Stimulated activated effector memory CD8-positive, alpha-beta T cell treated with anti-CD3 and anti-CD28 coated beads, Interleukin-12 subunit alpha, Interleukin-12 subunit beta, amount 100 ng/mL, for 72 hours (primary cell): ENCODE measurements around the gene FOXA2.

ENCODE experiments used
- ATAC-seq: fragments of 150-1000 bp; cut with Tn5 transposase; 2 replicates; pipeline ENCODE4 v1.10.0; 2021
- DNase-seq, 2 donors: peaks; one replicate each; pipeline ENCODE4 v3.0.0; 2021 to 2022; ENCODE audit warnings: low spot score in 2 of 2
- H3K27ac Mint-ChIP-seq: one replicate; pipeline ENCODE4 v1.8.0; 2022; ENCODE audit warnings: mild to moderate bottlenecking, mixed read lengths
- H3K36me3 Mint-ChIP-seq: one replicate; pipeline ENCODE4 v1.8.0; 2022; ENCODE audit warnings: mild to moderate bottlenecking, mixed read lengths
- H3K4me1 Mint-ChIP-seq: one replicate; pipeline ENCODE4 v1.8.0; 2022; ENCODE audit warnings: mixed read lengths
- H3K4me3 Mint-ChIP-seq: one replicate; pipeline ENCODE4 v1.8.0; 2022; ENCODE audit warnings: mild to moderate bottlenecking, mixed read lengths
- H3K9me3 Mint-ChIP-seq: one replicate; pipeline ENCODE4 v1.8.0; 2022; ENCODE audit warnings: mixed read lengths

The FOXA2 gene

DNA sequence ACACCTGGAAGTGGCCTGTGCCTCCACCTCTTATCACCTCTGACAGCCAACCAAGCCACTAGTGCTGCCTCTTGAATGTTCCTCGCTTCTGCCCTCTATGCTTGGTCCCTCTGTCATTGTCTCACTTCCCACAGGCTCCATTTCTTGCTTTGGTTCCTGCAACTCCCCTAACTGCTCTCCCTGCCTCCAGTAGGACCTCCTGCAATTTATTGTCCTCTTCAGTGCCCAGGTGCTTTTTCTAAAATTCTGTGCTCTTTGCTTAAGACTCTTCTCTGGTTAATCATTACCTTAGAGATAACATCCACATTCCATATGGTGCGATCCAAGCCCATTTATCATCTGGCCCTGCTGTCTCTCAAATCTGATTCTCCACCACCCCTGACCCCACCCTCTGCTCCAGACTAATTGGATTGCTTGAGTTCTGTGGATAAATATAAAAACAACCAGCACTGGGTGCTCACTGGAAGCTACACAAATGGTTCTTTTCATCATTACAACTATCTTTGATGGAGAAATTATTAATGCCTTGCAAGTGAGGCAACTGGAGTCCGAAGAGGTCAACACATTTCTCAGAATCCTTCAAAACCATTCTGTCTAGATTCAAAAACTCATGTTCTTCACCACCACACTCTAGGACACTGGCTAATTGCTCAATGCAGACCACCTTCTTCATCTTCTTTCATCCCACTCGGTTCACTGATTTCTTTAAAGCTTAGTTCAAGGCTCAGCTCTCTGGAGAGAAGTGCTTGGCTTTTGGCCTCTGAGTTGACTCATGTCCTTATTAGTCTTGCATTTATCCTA, 47.2 kb downstream of the FOXA2 start:
- Mint-ChIP-seq H3K4me1 (no peaks in the 10 kb centered on the region), H3K4me3 (no peak overlapping the region), H3K36me3 (no peaks in the 10 kb centered on the region), H3K9me3 (peaks cover 16% of the 10 kb centered on the region), H3K27ac (no peak overlapping the region)
- DNase-seq = no peak
- no peak for ATAC-seq

GRCh38 chr20:22536141-22536828, 48.1 kb downstream of the FOXA2 start:
- DNase-seq = no peak
- no peak for ATAC-seq
- no peak overlapping the region for H3K27ac Mint-ChIP-seq
- no peaks in the 10 kb centered on the region for H3K4me1 Mint-ChIP-seq
- H3K36me3 Mint-ChIP-seq = no peaks in the 10 kb centered on the region
- H3K4me3 Mint-ChIP-seq = no peak overlapping the region
- peaks cover 19% of the 10 kb centered on the region for H3K9me3 Mint-ChIP-seq

- Mint-ChIP-seq H3K27ac (no peak overlapping the region), H3K36me3 (no peaks in the 10 kb centered on the region), H3K4me3 (no peak overlapping the region), H3K4me1 (no peaks in the 10 kb centered on the region), H3K9me3 (peaks cover 25% of the 10 kb centered on the region)
- DNase-seq = no peak
- ATAC-seq = no peak
Observed at GRCh38 chr20:22535483-22535882, 48.9 kb downstream of the FOXA2 start.

GRCh38 chr20:22533823-22534751, 50.3 kb downstream of the FOXA2 start:
- H3K4me3 Mint-ChIP-seq = no peak overlapping the region
- ATAC-seq (no peak), DNase-seq (no peak)
- H3K27ac Mint-ChIP-seq = no peak overlapping the region
- H3K9me3 Mint-ChIP-seq = peaks cover 24% of the 10 kb centered on the region
- no peaks in the 10 kb centered on the region for H3K4me1 Mint-ChIP-seq
- no peaks in the 10 kb centered on the region for H3K36me3 Mint-ChIP-seq

- Mint-ChIP-seq H3K4me1 (no peaks in the 10 kb centered on the region), H3K9me3 (peaks cover 16% of the 10 kb centered on the region), H3K27ac (no peak overlapping the region), H3K36me3 (no peaks in the 10 kb centered on the region), H3K4me3 (no peak overlapping the region)
- DNase-seq = no peak
- no peak for ATAC-seq
Observed at GRCh38 chr20:22532598-22532997, 51.8 kb downstream of the FOXA2 start.

DNA sequence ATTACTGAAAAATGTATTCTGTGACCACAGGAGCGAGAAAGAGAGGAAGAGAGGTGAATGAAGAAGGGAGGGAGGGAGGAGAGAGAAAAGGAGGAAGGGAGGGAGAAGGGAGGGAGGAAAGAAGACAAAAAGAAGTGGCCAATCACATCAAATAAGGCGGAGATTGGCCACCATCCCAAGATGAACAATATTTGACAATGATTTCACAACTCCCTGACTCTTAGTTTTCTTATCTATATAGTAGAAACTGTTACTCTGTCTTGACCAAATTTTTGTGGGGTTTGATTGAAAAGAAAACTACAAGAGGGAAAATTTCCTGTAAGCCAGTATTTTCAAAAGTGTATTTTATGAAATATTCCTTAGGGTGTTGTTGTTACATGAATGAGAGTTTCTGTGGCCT, 52.6 kb downstream of the FOXA2 start:
- DNase-seq (no peak), ATAC-seq (no peak)
- no peak overlapping the region for H3K27ac Mint-ChIP-seq
- H3K36me3 Mint-ChIP-seq = no peaks in the 10 kb centered on the region
- H3K9me3 Mint-ChIP-seq = peaks cover 13% of the 10 kb centered on the region
- no peak overlapping the region for H3K4me3 Mint-ChIP-seq
- H3K4me1 Mint-ChIP-seq = no peaks in the 10 kb centered on the region

DNA sequence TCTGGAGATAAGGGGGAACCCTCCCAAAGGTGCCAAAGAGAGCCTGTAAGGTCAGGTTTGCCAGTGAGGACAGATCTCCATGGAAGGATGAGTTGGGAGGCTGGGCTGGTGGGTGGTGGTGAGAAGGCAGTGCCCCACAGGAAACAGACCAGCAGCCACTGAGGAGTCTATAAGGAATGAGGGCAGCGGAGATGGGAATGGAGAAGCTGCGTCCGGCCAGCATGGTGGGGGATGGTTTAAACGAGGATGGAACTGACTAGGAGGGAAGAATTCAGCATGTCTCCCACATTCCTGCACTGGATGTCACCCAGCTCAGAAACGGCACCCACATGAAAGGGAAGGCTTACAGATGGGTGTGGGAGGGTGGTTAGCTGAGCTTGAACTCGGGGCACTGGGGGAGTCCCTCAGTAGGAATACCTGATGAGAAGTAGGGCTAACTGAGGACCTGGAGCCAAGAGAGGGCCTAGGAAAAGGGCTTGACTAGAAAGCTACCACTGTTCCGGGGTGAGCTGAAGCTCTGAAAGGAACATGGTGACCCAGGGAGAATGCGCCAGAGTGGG, 53.2 kb downstream of the FOXA2 start:
- Mint-ChIP-seq H3K4me3 (no peak overlapping the region), H3K27ac (no peak overlapping the region), H3K4me1 (no peaks in the 10 kb centered on the region), H3K9me3 (peaks cover 16% of the 10 kb centered on the region), H3K36me3 (no peaks in the 10 kb centered on the region)
- ATAC-seq = no peak
- no peak for DNase-seq
